ENCODE results near the gene STK32B.

Gene STK32B

DNA sequence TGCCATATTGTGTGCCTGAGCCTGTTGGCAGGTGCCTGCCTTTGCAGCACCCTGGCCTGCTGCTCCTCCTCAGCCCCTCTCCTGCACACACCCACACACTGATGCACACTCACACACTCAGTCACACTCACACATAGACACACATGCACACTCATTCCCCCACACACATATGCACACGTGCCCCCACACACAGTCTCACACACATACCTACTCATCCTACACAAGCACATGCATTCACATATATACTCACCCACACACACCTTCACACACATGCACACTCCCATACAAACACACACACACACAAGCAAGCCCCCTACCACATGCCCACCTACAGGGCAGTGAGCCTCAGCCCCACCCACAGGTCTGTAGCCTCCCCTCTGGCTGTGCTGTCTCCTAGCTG is 412.1 kb downstream of the STK32B start:
- TF ChIP-seq CTCF (IDR thresholded peaks at IDR 0.05; ENCODE audit: low read depth, low read length): no peak
- no peak overlapping the region for H3K4me3 ChIP-seq (ENCODE audit: low read depth, low read length)

DNA sequence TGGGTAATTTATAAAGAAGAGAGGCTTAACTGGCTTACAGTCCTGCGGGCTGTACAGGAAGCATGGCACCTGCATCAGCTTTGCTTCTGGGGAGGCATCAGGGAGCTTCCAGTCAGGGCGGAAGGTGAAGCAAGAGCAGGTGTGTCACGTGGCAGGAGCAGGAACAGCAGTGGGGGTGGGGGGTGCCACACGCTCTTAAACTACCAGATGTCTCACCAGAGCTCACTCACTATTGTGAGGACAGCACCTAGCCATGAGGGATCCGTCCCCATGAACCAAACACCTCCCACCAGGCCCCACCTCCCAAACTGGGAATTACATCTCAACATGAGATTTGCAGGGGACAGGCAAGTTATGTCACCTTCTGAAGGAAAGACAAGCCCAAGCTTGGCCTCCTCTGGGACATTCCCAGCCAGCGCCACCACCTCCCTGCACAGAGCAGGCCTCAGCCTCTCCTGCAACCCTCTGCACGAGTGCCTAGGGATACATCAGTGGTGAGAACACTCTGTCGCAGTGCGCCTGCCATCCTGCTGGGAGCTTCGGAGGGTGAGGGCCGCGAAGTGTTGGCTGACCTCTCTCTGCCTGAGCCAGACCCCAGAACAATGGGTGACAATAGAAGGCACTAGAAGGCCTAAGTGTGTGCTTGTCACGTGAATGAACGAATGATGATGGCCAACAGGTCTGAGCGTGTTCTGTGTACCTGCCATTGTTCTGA is 412.8 kb downstream of the STK32B start:
- H3K4me3 ChIP-seq (ENCODE audit: low read depth, low read length): no peak overlapping the region
- TF ChIP-seq CTCF (IDR thresholded peaks at IDR 0.05; ENCODE audit: low read depth, low read length): no peak

DNA sequence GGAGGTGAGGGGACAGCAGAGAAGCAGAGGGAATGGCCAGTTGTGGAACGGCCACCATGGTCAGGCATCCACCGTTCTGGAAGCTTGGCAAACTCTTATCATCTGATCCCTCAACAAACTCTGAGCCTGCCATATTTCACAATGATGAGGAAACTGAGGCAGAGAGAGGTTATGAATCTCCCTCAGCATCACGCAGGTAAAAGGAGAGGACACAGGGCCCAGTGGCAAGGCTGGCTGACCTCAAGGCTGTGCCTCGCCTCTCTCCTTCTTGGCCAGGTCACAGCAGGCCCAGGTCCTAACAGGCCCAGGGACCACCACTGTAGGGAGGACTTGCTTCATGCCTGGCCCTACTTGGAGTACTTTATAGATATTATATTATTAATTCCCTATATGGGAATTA is 414.2 kb downstream of the STK32B start:
- H3K4me3 ChIP-seq (ENCODE audit: low read depth, low read length): no peak overlapping the region
- no peak for TF ChIP-seq CTCF (IDR thresholded peaks at IDR 0.05; ENCODE audit: low read depth, low read length)

- no peak for TF ChIP-seq CTCF (IDR thresholded peaks at IDR 0.05; ENCODE audit: low read depth, low read length)
- no peak overlapping the region for H3K4me3 ChIP-seq (ENCODE audit: low read depth, low read length)
These were observed 414.7 kb downstream of the STK32B start for GRCh38 chr4:5465956-5466355.

DNA sequence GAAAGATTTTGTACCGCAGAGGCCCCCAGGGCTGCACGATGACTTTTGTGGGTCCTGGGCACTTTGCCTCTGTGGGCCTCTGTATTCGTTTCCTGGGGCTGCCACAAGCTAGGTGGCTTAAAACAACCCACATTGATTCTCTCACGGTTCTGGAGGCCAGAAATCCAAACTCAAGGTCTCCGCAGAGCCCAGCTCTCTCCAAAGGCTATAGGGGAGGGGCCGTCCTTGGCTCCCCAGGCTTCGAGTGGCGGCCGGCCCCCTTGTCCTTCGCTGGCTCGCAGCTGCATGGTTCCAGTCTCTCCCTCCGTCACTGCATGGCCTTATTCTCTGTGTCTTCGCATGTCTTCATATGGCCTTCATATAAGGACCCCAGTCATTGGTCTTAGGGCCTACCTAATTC is 415.8 kb downstream of the STK32B start:
- H3K4me3 ChIP-seq (ENCODE audit: low read depth, low read length): no peak overlapping the region
- no peak for TF ChIP-seq CTCF (IDR thresholded peaks at IDR 0.05; ENCODE audit: low read depth, low read length)

- TF ChIP-seq CTCF (IDR thresholded peaks at IDR 0.05; ENCODE audit: low read depth, low read length): no peak
- no peak overlapping the region for H3K4me3 ChIP-seq (ENCODE audit: low read depth, low read length)
These were observed 418.0 kb downstream of the STK32B start for GRCh38 chr4:5469151-5469775.

GRCh38 chr4:5469861-5470260 is 418.6 kb downstream of the STK32B start:
- H3K4me3 ChIP-seq (ENCODE audit: low read depth, low read length): no peak overlapping the region
- TF ChIP-seq CTCF (IDR thresholded peaks at IDR 0.05; ENCODE audit: low read depth, low read length): no peak
